Endothelial cell of umbilical vein (primary cell): Measurements from ENCODE around the gene HERPUD1. TPM values are rescaled to one million over a fixed set of nuclear protein-coding genes. Genes with fewer than 3 reads are reported as not detected.

Experiments used
- BruUV-seq: library from RNA; stranded (reverse); fragments of 400-500 nt; replicated peaks from 2 replicates; lab custom pipeline; 2021; lab: Mats Ljungman, UMichigan
- CTCF ChIA-PET: fragments of 300-600, 350-600 bp; sonication (Branson Sonifier 250); formaldehyde crosslinking; loops from one replicate; lab custom pipeline; 2021; ENCODE audit warnings: antibody characterized with exemption, inconsistent platforms; lab: Charles Lee
- POLR2A ChIA-PET: fragments of 300-600, 350-600 bp; sonication (Branson Sonifier 250); formaldehyde crosslinking; loops from one replicate; lab custom pipeline; 2021; ENCODE audit warnings: antibody characterized with exemption, inconsistent platforms; lab: Charles Lee
- DNase-seq: peaks from one replicate; pipeline ENCODE4 v3.0.0-alpha.2; 2011; ENCODE audit warnings: low read depth, low spot score
- FAIRE-seq: peaks from 2 replicates; lab custom pipeline; 2011; peaks lifted over from hg19 to GRCh38; lab: Jason Lieb, UNC
- H2AFZ ChIP-seq: 2 replicates; pipeline ENCODE4 v1.6.0; 2012; ENCODE audit warnings: low read depth, low read length, control low read depth, inconsistent platforms
- H3K27ac ChIP-seq: 2 replicates; pipeline ENCODE4 v1.5.1; 2011; ENCODE audit warnings: low read depth, mild to moderate bottlenecking, control low read depth, low read length, moderate library complexity; ENCODE audit not compliant: insufficient read depth
- H3K27me3 ChIP-seq, 2 experiments: 2 replicates each; pipeline versions ENCODE4 v1.6.0 to v1.6.1; 2011; ENCODE audit warnings: low read length in 2 of 2, mixed read lengths in 1 of 2; ENCODE audit not compliant: control insufficient read depth in 2 of 2, insufficient read depth in 2 of 2
- H3K36me3 ChIP-seq, 2 experiments: 2 replicates in 1 of 2; 3 replicates in 1 of 2; pipeline ENCODE4 v1.5.1; 2011; ENCODE audit warnings: low read length in 2 of 2, mild to moderate bottlenecking in 1 of 2, moderate library complexity in 1 of 2; ENCODE audit not compliant: control insufficient read depth in 2 of 2, insufficient read depth in 2 of 2; ENCODE audit errors: extremely low read depth in 1 of 2
- H3K4me1 ChIP-seq: 3 replicates; pipeline ENCODE4 v1.5.1; 2011; ENCODE audit warnings: mild to moderate bottlenecking, low read length; ENCODE audit not compliant: control insufficient read depth, insufficient read depth; ENCODE audit errors: extremely low read depth
- H3K4me2 ChIP-seq: 2 replicates; pipeline ENCODE4 v1.6.1; 2011; ENCODE audit warnings: low read length, control low read depth, mixed read lengths; ENCODE audit not compliant: insufficient read depth
- H3K4me3 ChIP-seq, 3 experiments: fragments of 200-600 bp in 1 of 3; sonication (generic), shearing (Covaris generic) in 1 of 3; replicated peaks in 1 of 3; 2 replicates each; pipeline ENCODE4 v1.5.1; 2011 to 2016; ENCODE audit warnings: control low read depth in 3 of 3, low read length in 3 of 3, mild to moderate bottlenecking in 2 of 3, inconsistent platforms in 1 of 3, low read depth in 1 of 3, moderate library complexity in 1 of 3; ENCODE audit not compliant: insufficient read depth in 1 of 3
- H3K79me2 ChIP-seq: 2 replicates; pipeline ENCODE4 v1.6.0; 2012; ENCODE audit warnings: low read length, inconsistent platforms; ENCODE audit not compliant: control insufficient read depth, insufficient read depth
- H3K9ac ChIP-seq: replicated peaks from 2 replicates; pipeline ENCODE3; 2011; ENCODE audit warnings: low read length, control low read depth; ENCODE audit not compliant: insufficient read depth; ENCODE audit errors: extremely low read depth
- H3K9me1 ChIP-seq: replicated peaks from 3 replicates; pipeline ENCODE4 v1.6.0; 2011; ENCODE audit warnings: mild to moderate bottlenecking, low read length; ENCODE audit not compliant: control insufficient read depth, insufficient read depth; ENCODE audit errors: extremely low read depth
- H3K9me3 ChIP-seq: replicated peaks from 2 replicates; pipeline ENCODE4 v1.5.1; 2012; ENCODE audit warnings: low read length, inconsistent platforms; ENCODE audit not compliant: control insufficient read depth, insufficient read depth
- H4K20me1 ChIP-seq: replicated peaks from 2 replicates; pipeline ENCODE3; 2011; ENCODE audit warnings: mild to moderate bottlenecking, low read length; ENCODE audit not compliant: control insufficient read depth, insufficient read depth; ENCODE audit errors: extremely low read depth
- EZH2 ChIP-seq: IDR thresholded peaks from 2 replicates; pipeline ENCODE4 v1.6.1; 2012; ENCODE audit warnings: borderline replicate concordance, low read depth, mild to moderate bottlenecking, moderate library complexity, low read length, inconsistent platforms; ENCODE audit not compliant: severe bottlenecking
- FOS ChIP-seq: IDR thresholded peaks from 2 replicates; pipeline ENCODE4 v1.6.1; 2011; ENCODE audit warnings: mild to moderate bottlenecking, low read length, moderate library complexity, borderline replicate concordance; ENCODE audit not compliant: insufficient read depth
- GATA2 ChIP-seq: IDR thresholded peaks from 2 replicates; pipeline ENCODE4 v1.7.0; 2011; ENCODE audit warnings: low read depth, mild to moderate bottlenecking, moderate library complexity, mixed read lengths, low read length; ENCODE audit not compliant: insufficient read length, insufficient read depth
- JUN ChIP-seq: IDR thresholded peaks from 2 replicates; pipeline ENCODE4 v1.6.1; 2011; ENCODE audit warnings: borderline replicate concordance, low read depth; ENCODE audit not compliant: insufficient read length, insufficient read depth
- MYC ChIP-seq: IDR thresholded peaks from one replicate; pipeline ENCODE4 v1.6.1; 2011; ENCODE audit warnings: mild to moderate bottlenecking, low read depth, low read length
- POLR2A ChIP-seq: IDR thresholded peaks from 2 replicates; pipeline ENCODE4 v1.6.1; 2012; ENCODE audit warnings: low read depth, mild to moderate bottlenecking, control low read depth, low read length
- POLR2AphosphoS5 ChIP-seq: IDR thresholded peaks from 2 replicates; pipeline ENCODE4 v1.6.1; 2012; ENCODE audit warnings: low read depth, mild to moderate bottlenecking, control low read depth, low read length, moderate library complexity; ENCODE audit not compliant: insufficient read depth
- dilution Hi-C: fragments of 300-500 bp; cut with MboI; formaldehyde crosslinking; loops from one replicate; pipeline ENCODE4 v1.15.0; 2019; ENCODE audit warnings: low sequenced_read_pairs; ENCODE audit not compliant: extremely low pct_ligation_motif_present
- intact Hi-C: fragments of 100-400 bp; cut with micrococcal nuclease; formaldehyde crosslinking; loops from one replicate; pipeline ENCODE4 v1.10.0; 2022
- polyA plus RNA-seq, 4 experiments: library from polyadenylated mRNA; depleted of rRNA in 3 of 4; stranded (reverse) in 3 of 4; unstranded in 1 of 4; fragments of >200 nt; gene quantifications; 2 replicates each; pipeline versions ENCODE4 v1.2.1 to v1.2.3, GENCODE V29; 2011 to 2012; ENCODE audit warnings: missing spikeins in 1 of 4
- total RNA-seq: library from RNA; stranded (reverse); gene quantifications from 2 replicates; pipeline ENCODE4 v1.2.3, GENCODE V29; 2021
- TF ChIP-seq, protein P1 (sequence below), 2 donors: IDR thresholded peaks; 1 replicate in 1 of 2; 2 replicates in 1 of 2; pipeline ENCODE4 v1.5.1; 2011; ENCODE audit warnings: low read length in 2 of 2, mild to moderate bottlenecking in 2 of 2, moderate library complexity in 2 of 2, control low read depth in 1 of 2, inconsistent platforms in 1 of 2, low read depth in 1 of 2; ENCODE audit not compliant: insufficient read depth in 1 of 2; ENCODE audit errors: extremely low read depth in 1 of 2
- TF ChIP-seq, protein P2 (sequence below): IDR thresholded peaks from 2 replicates; pipeline ENCODE4 v1.6.1; 2011; ENCODE audit not compliant: insufficient read depth, insufficient read length

HERPUD1 gene
- total and polyA plus RNA-seq, 2 donors (not counting 3 experiments of a cell fraction or from before 2014, with no cell fraction given): 107 to 109 TPM

DNA sequence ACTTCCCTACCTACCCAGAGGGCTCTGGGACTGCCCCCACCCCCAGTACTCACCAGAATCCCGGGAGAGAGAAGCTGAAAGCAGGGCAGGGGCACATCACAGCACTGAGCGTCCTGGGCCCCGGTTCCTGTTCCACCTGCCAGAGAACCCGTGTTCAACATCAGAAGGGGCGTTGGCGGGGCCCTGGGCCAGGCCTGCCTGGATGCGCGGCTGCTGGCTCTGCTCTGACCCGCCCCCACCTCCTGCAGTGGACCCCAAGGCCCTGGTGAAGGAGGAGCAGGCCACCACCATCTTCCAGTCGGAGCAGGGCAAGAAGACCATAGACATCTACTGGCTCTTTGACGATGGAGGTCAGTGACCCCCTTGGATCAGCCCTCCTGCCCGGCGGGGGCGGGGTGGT is 39.2 kb upstream of the HERPUD1 start:
- no peaks in the 10 kb centered on the region for H4K20me1 ChIP-seq
- dilution Hi-C loops (no loop called here), intact Hi-C loops (no loop called here)
- H3K9me3 ChIP-seq: no peaks in the 10 kb centered on the region
- POLR2A ChIA-PET: no interaction called here
- CTCF ChIA-PET: interaction anchor here (1.2 kb wide), 1 partner anchor 15 kb away, joined by 3 read pairs; no protein-coding TSS in a partner anchor
- no peak overlapping the region for H3K4me2 ChIP-seq
- no peaks in the 10 kb centered on the region for H3K36me3 ChIP-seq
- no peak overlapping the region for H3K4me3 ChIP-seq
- no peak overlapping the region for H3K27ac ChIP-seq
- H3K9me1 ChIP-seq: no peaks in the 10 kb centered on the region
- TF ChIP-seq FOS: no peak
- TF ChIP-seq MYC: no peak
- no peak for TF ChIP-seq GATA2
- TF ChIP-seq EZH2: no peak
- H3K4me1 ChIP-seq: no peaks in the 10 kb centered on the region
- DNase-seq (no peak), FAIRE-seq (no peak)
- no peaks in the 10 kb centered on the region for H3K79me2 ChIP-seq
- H3K9ac ChIP-seq: no peak overlapping the region
- no peaks in the 10 kb centered on the region for H3K27me3 ChIP-seq
- H2AFZ ChIP-seq: no peak overlapping the region
- no TSS peak for BruUV-seq

DNA sequence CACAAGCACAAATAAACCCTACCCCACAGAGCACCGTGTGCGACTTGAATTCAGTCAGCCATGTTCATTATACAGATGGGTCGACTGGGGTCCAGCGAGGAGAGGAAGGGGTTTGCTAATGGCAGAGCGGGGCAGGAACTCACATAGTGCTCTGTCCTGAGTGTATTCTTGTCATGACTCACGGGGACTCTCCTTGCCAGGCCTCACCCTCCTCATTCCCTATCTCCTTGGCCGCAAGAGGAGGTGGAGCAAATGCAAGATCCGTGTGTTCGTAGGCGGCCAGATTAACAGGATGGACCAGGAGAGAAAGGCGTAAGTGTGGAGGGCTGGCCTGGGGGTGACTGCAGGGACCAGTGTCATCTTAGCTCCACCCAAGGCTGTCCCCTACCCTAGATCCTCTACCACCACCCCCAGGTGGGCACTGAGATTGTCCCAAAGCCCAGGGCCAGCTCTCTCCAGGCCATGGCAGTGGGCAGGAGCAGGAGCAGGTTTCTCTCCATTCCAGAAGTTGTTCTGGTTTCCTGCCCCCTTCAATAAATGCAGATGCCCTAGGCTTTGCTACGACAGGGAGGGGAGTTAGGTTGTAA is 37.5 kb upstream of the HERPUD1 start:
- no peak for FAIRE-seq
- dilution Hi-C loops: no loop called here

More for the DNA sequence above, 37.5 kb upstream of the HERPUD1 start:
- intact Hi-C loops: no loop called here
- BruUV-seq: no TSS peak
- Histone ChIP-seq H2AFZ (no peak overlapping the region), H3K79me2 (no peaks in the 10 kb centered on the region), H4K20me1 (no peaks in the 10 kb centered on the region), H3K4me3 (no peak overlapping the region), H3K36me3 (no peaks in the 10 kb centered on the region), H3K27me3 (no peaks in the 10 kb centered on the region), H3K4me2 (no peak overlapping the region), H3K9ac (no peak overlapping the region), H3K27ac (no peak overlapping the region), H3K4me1 (no peaks in the 10 kb centered on the region), H3K9me3 (no peaks in the 10 kb centered on the region), H3K9me1 (no peaks in the 10 kb centered on the region)
- ChIA-PET CTCF (no interaction called here), POLR2A (no interaction called here)
- no peak for DNase-seq
- TF ChIP-seq POLR2A (no peak), GATA2 (no peak), JUN (no peak), POLR2AphosphoS5 (no peak), MYC (no peak), EZH2 (no peak), FOS (no peak)
- TF ChIP-seq, protein P1, sequence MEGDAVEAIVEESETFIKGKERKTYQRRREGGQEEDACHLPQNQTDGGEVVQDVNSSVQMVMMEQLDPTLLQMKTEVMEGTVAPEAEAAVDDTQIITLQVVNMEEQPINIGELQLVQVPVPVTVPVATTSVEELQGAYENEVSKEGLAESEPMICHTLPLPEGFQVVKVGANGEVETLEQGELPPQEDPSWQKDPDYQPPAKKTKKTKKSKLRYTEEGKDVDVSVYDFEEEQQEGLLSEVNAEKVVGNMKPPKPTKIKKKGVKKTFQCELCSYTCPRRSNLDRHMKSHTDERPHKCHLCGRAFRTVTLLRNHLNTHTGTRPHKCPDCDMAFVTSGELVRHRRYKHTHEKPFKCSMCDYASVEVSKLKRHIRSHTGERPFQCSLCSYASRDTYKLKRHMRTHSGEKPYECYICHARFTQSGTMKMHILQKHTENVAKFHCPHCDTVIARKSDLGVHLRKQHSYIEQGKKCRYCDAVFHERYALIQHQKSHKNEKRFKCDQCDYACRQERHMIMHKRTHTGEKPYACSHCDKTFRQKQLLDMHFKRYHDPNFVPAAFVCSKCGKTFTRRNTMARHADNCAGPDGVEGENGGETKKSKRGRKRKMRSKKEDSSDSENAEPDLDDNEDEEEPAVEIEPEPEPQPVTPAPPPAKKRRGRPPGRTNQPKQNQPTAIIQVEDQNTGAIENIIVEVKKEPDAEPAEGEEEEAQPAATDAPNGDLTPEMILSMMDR (IDR thresholded peaks at IDR 0.05; ENCODE audit: extremely low read depth in 1 of 2, insufficient read depth in 1 of 2, low read depth in 1 of 2, low read length in 2 of 2): no peak
- TF ChIP-seq, protein P2, sequence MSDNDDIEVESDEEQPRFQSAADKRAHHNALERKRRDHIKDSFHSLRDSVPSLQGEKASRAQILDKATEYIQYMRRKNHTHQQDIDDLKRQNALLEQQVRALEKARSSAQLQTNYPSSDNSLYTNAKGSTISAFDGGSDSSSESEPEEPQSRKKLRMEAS: no peak
